Measurements from ENCODE around the gene LRP1.

The LRP1 gene

DNA sequence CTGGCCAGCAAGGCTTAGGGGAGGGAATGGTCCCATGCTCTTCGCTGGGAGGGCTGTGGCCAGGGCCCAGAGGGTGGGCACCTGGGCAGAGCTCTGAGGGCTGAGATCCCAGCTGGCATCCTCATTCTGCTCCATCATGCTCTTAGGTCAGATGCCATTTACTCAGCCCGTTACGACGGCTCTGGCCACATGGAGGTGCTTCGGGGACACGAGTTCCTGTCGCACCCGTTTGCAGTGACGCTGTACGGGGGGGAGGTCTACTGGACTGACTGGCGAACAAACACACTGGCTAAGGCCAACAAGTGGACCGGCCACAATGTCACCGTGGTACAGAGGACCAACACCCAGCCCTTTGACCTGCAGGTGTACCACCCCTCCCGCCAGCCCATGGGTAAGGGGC, 49.9 kb downstream of the LRP1 start:
- DNase-seq: no peak

DNA sequence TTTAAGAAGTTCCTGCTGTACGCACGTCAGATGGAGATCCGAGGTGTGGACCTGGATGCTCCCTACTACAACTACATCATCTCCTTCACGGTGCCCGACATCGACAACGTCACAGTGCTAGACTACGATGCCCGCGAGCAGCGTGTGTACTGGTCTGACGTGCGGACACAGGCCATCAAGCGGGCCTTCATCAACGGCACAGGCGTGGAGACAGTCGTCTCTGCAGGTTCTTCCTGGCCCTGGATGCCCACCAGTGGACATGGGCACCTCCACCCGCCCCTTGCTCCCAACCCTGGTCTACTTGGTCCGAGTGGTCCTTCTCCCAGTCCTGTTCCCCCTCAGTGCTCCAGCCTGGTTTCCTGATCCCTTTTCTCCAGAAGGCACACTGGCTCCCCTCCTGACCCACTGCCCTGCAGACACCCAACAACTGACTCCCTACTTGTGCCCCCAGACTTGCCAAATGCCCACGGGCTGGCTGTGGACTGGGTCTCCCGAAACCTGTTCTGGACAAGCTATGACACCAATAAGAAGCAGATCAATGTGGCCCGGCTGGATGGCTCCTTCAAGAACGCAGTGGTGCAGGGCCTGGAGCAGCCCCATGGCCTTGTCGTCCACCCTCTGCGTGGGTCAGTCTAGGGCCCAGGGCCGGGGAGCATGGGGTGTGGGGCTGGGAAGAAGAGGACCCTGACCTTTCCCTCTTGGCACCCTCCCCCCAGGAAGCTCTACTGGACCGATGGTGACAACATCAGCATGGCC, 51.2 kb downstream of the LRP1 start:
- no peak for DNase-seq

DNA sequence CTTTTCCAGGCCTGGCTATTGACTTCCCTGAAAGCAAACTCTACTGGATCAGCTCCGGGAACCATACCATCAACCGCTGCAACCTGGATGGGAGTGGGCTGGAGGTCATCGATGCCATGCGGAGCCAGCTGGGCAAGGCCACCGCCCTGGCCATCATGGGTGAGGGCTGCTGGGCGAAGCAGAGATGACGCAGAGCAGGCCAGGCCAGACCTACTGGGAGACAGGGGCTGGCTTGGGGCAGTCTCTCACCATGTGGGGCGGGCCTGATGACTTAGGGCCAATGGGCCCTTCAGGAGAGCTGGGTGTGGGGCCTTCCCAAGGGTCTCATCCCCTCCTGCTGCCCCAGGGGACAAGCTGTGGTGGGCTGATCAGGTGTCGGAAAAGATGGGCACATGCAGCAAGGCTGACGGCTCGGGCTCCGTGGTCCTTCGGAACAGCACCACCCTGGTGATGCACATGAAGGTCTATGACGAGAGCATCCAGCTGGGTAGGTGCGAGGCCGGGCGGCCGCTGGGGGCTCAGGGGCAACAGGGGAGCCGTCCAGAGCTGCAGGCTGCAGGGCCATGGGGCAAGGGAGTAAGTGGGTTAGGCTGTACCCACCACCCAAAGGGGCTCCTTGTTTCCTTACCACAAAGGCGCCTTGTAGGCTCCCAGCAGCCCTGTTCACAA, 52.2 kb downstream of the LRP1 start:
- DNase-seq: no peak

DNA sequence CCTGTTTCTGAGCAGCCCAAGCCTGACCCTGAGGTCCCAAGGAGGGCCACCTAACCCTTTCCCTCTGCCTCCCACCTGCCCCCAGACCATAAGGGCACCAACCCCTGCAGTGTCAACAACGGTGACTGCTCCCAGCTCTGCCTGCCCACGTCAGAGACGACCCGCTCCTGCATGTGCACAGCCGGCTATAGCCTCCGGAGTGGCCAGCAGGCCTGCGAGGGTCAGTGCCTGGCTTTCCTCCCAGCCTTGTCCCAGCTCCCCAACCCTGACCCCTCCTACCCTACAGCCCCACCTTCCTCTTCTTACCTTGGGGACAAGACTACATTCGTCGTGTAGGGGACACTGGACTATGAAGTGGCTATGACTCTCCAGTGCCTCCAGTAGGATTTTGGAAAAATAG, 52.8 kb downstream of the LRP1 start:
- no peak for DNase-seq

DNA sequence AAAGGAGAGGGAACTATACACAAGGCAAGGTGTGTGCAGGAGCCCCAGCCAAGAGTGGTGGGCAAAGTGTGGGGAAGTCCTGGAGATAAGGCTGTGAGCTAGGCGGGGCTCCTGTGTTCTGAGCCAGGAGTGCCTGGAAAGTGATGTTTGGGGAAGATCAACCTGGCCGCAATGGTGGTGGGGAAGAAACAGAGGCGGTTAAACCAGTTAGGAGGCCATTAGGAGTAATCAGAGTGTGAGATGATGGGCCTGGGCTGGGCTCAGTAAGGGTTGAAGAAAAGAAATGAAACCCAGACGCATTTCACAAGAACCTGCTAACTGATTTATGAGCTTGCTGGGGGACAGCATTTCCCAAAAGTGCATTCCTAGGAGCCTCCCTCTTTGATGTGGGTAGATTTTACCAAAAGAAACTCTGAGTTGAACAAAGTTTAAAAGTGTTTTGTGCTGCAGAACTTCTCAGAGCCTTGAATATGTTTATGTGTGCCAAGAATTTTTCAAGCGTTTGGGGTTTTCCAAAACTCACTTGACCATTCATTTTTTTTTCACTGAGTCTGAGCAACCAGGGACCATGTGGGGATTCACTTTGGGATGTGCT, 53.4 kb downstream of the LRP1 start:
- DNase-seq: no peak

DNA sequence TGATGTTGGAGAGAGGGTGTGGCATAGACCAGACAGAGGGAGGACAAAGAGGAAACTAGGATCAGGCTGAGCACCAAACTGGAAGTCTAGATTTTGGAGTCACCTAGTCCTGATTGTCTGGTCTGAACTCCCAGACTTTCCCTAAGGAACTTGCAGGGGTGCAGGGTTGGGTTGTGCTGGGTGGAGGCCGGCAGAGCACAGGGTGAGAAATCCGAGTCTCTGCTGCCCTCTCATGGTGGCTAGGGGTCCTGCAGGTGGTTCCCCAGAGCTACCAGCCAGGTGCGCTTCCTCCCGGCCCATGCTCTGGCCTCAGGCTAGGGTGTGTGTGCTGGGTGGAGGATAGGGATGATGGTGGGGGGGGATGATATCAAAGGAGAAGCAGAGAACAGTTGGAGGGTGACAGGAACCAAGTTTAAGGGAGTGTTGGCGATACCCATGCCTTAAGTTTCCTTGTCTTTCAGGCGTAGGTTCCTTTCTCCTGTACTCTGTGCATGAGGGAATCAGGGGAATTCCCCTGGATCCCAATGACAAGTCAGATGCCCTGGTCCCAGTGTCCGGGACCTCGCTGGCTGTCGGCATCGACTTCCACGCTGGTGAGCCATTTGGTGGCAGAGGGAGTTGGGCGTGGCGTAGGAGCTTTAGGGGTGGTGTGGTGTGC, 54.8 kb downstream of the LRP1 start:
- peak; percentile 70 for DNase-seq

DNA sequence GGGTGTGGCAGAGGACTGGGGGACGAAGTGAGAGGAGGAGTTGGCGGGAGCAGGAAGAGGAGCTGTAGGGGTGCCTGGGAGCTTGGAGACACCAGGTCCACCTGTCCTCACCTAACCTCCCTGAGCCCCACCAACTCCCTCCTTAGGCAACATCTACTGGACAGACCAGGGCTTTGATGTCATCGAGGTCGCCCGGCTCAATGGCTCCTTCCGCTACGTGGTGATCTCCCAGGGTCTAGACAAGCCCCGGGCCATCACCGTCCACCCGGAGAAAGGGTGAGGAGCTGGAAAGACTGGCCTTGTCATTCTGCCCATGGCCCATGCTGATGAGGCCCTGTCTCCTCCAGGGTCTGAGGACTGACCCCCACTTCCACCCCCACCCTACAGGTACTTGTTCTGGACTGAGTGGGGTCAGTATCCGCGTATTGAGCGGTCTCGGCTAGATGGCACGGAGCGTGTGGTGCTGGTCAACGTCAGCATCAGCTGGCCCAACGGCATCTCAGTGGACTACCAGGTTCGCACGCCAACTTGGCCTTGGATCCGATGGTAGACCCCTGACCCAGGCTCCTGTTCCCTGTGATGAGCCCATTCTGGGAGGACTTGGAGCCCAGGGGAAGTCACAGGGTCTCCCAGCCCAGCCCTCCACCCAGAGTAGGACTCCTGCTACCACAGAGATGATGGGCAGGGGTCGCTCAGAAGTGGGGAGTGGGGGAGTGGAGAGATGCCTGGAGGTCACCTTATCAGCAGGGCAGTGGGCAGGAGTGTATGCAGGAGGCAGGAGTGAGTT, 55.8 kb downstream of the LRP1 start:
- no peak for DNase-seq

DNA sequence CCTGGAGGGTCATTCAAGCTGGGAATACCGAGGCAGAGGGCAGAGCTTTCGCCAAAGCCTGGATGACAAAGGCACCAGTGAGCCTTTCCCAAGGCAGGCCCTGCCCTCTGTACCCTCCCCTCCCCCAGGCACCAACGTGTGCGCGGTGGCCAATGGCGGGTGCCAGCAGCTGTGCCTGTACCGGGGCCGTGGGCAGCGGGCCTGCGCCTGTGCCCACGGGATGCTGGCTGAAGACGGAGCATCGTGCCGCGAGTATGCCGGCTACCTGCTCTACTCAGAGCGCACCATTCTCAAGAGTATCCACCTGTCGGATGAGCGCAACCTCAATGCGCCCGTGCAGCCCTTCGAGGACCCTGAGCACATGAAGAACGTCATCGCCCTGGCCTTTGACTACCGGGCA, 57.1 kb downstream of the LRP1 start:
- DNase-seq: no peak

DNA sequence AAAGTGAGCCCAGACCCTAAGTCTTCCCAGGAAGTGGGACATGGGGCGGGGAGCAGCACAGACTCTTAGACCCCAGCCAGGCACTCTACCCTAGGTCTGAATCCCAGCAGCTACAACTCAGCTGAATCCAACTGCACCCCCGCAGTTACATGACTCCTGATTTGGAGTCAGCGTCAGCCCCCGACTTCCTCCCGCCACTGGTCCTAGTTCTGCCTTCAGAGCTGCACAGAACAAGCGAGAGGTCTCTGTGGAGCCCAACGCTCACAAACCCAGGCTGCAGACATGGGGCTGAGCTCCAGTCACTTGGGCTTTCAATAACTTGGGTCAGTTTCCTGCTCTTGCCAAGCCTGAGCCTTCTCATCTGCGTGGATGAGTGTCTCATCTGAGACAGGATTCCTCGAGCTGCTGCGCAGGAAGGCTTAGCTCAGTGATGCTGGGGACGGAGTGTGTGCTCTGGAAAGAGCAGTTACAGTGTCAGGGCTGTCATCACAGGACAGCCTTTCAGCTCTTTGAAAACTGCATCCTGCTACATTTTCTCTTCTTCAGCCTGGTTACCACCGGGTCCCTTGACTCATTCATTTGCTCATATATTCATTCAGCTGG, 57.7 kb downstream of the LRP1 start:
- DNase-seq: no peak

DNA sequence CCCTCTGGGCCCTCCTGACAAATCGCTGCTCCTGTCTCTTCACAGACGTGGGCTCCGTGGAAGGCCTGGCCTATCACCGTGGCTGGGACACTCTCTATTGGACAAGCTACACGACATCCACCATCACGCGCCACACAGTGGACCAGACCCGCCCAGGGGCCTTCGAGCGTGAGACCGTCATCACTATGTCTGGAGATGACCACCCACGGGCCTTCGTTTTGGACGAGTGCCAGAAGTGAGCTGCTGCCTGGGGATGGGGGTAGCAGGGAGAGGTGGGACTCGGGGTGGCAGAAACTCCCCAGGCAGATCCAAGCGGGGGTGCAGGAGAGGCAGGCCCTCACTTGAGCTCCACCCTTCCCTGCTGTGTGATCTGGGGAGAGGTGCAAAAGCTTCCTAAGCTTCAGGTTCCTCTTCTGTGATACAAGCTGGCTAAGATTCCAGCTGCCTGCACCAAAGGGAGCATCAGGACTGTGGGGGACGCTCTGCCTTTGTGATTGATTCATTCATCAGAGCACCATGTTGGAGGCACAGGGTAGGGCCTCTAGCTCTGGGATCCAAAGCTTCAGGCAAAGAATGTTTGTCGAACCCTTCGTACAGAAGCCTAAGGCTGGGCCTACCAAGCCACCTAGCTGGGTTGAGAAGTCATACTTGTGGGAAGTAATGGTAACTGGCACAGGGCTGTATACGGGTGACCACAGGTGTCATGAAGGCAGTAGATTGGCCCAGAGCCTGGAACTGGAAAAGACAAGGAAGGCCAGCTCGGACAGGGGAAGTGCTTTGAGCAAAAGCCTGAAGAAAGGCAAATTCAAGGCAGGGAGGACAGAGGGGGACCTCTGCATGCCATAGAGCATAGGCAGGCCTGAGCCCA, 59.2 kb downstream of the LRP1 start:
- no peak for DNase-seq

DNA sequence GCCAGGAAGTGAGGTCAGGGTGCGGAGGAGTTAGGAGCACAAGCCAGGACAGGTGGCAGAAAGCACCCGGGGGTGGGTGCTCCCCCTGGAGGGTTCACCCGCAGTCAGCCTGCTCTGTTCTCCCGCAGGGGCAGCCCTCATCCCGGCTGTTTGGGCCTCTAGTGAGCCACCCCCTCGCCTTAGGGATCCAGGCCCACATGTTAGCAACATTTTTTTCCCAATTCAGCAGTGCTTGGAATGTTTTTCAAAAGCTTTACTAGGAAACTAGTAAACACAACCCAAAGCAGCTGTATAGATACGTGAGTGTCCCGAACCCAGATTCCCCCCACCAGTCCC, 59.8 kb downstream of the LRP1 start:
- no peak for DNase-seq

DNA sequence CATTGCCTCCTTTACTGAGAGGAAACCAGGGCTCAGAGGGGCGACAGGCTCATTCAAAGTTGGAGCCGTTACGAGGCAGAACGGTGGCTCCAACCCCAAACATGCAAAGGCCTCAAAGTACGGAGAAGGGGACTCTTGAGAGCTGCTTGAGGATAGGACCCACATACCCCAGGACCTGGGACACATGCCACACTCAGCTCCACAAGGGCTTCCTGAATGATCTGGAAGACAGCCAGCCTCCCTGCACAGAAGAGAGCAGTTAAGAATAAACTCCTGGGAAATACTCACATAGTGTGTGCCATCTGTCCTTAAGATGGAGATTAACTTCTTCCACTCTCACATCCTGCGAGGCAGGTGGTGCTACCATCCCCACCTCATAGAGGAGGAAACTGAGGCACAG, 61.8 kb downstream of the LRP1 start:
- DNase-seq: no peak

DNA sequence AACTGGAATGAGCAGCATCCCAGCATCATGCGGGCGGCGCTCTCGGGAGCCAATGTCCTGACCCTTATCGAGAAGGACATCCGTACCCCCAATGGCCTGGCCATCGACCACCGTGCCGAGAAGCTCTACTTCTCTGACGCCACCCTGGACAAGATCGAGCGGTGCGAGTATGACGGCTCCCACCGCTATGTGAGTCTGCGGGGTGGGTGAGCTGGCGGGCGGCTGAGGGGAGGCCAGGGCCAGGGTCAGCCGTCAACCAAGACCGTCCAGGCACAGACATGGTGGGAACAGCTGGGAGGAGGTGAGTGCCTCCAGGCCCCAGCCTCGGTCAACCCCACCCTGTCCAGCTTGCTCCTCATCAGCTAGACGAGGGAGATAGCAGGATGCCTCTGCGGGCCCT, 62.5 kb downstream of the LRP1 start:
- no peak for DNase-seq

DNA sequence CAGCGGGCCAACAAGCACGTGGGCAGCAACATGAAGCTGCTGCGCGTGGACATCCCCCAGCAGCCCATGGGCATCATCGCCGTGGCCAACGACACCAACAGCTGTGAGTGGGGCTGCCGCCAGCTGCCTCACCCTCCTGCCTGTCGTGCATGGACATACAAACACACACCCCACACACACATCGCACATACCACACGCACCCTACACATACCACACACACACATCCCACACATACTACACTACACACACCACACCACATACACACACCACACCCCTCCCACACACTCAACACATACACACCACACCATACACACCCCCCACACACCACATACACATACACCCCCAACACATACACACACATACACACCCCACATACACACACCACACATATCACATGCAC, 63.1 kb downstream of the LRP1 start:
- no peak for DNase-seq

DNA sequence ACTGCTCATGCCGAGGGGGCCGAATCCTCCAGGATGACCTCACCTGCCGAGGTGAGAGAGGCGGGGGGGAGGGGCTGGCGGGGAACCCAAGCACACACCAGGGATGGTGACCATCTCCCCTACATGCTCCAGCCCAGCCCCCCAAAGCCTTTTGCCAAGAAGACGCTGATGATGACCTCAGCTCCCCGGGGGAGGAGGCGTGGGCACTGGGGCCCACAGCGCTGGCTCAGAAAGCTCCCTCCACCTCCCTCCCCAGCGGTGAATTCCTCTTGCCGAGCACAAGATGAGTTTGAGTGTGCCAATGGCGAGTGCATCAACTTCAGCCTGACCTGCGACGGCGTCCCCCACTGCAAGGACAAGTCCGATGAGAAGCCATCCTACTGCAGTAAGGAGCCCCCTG, 64.6 kb downstream of the LRP1 start:
- no peak for DNase-seq

DNA sequence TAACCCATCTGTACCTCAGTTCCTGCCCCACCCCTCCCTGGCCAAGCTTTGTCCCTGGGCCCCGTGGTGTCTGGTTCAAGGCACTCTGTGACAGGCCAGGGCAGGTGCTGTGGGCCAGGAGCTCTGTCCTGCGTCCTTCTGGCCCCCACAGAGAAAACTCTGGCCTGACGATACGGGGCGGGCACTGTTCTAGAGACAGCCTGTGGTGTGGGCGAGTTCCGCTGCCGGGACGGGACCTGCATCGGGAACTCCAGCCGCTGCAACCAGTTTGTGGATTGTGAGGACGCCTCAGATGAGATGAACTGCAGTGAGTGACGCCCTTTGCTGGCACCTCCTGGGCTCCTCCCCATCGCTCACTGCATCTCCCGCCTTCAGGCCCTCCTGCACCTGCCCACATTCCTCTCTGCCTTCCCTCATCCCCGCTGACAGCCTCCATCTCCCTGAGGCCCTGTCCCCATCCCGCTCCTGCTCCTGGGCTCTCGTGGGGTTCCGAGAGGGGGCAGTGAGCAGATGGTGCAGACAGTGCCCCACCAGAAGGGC, 65.5 kb downstream of the LRP1 start:
- DNase-seq: no peak

DNA sequence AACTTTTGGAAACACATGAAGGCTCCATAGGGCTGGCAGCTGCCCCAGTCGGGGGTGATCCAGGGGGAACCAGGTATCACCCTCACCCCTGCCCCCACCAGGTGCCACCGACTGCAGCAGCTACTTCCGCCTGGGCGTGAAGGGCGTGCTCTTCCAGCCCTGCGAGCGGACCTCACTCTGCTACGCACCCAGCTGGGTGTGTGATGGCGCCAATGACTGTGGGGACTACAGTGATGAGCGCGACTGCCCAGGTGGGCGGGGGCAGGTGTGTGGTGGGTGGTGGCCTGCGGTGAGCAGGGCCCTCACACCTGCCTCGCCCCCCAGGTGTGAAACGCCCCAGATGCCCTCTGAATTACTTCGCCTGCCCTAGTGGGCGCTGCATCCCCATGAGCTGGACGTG, 66.0 kb downstream of the LRP1 start:
- no peak for DNase-seq

DNA sequence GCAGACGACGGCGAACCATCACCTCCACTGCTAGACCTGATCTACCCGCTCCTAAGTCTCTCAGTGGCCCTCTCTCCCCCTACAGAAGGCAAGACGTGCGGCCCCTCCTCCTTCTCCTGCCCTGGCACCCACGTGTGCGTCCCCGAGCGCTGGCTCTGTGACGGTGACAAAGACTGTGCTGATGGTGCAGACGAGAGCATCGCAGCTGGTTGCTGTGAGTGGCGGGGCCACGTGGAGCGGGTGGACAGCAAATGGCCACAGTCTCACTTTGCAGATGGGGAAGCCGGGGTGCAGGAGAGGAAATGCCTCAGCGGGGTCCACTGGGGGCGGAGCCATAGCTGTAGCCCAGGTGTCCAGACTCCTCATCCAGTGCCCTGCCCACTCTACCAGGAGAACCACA, 66.9 kb downstream of the LRP1 start:
- no peak for DNase-seq

DNA sequence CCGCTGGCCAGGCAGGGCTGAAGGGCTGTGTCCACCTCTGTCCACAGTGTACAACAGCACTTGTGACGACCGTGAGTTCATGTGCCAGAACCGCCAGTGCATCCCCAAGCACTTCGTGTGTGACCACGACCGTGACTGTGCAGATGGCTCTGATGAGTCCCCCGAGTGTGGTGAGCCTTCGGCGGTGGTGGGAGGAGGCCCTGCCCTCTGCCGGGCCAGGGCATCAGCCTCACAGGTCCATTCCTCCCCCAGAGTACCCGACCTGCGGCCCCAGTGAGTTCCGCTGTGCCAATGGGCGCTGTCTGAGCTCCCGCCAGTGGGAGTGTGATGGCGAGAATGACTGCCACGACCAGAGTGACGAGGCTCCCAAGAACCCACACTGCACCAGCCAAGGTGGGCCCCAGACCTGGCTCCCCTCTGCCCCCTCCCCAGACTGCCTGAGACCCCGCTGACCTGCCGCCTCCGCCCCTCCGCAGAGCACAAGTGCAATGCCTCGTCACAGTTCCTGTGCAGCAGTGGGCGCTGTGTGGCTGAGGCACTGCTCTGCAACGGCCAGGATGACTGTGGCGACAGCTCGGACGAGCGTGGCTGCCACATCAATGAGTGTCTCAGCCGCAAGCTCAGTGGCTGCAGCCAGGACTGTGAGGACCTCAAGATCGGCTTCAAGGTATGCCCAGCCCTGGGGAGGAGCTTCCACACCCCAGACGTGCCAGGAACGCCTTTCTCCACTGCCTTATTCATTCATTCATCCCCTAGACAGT, 67.5 kb downstream of the LRP1 start:
- no peak for DNase-seq

DNA sequence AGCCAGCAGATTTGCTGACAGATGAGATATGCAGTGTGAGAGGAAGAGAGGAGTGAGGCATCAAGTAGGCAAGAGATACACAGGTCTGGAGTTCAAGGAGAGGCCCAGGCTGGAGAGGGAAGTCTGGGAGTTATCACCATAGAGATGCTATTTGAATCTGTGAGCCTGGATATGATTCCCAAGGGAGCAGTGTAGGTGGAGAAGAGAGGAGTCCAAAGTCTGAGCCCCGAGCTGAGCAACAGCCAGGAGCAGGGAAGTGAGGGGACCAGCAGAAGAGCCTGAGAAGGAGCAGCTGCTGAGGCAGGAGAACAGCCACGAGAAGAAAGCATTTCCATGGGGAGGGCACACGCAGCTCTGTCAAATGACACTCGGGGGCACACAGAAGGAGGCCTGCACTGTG, 68.2 kb downstream of the LRP1 start:
- DNase-seq: no peak

DNA sequence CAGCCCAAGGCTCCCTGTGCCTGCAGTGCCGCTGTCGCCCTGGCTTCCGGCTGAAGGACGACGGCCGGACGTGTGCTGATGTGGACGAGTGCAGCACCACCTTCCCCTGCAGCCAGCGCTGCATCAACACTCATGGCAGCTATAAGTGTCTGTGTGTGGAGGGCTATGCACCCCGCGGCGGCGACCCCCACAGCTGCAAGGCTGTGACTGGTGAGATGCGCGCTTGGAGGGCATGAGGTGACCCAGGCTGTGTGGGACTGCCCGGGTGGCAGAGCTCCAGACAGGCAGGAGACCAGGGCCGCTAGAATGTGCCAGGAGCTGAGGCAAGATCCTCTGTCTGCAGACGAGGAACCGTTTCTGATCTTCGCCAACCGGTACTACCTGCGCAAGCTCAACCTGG, 68.7 kb downstream of the LRP1 start:
- DNase-seq: no peak

Data from activated effector memory CD4-positive, alpha-beta T cell treated with Interleukin-2 at 50 U/mL for 16 hours (primary cell).